ENCODE results near the gene CPSF7.
"Not testable (repeated sequence)": the region's sequence is repeated elsewhere in the genome, so short reads cannot be mapped to it uniquely, and the experiment has no call there.

The CPSF7 gene

DNA sequence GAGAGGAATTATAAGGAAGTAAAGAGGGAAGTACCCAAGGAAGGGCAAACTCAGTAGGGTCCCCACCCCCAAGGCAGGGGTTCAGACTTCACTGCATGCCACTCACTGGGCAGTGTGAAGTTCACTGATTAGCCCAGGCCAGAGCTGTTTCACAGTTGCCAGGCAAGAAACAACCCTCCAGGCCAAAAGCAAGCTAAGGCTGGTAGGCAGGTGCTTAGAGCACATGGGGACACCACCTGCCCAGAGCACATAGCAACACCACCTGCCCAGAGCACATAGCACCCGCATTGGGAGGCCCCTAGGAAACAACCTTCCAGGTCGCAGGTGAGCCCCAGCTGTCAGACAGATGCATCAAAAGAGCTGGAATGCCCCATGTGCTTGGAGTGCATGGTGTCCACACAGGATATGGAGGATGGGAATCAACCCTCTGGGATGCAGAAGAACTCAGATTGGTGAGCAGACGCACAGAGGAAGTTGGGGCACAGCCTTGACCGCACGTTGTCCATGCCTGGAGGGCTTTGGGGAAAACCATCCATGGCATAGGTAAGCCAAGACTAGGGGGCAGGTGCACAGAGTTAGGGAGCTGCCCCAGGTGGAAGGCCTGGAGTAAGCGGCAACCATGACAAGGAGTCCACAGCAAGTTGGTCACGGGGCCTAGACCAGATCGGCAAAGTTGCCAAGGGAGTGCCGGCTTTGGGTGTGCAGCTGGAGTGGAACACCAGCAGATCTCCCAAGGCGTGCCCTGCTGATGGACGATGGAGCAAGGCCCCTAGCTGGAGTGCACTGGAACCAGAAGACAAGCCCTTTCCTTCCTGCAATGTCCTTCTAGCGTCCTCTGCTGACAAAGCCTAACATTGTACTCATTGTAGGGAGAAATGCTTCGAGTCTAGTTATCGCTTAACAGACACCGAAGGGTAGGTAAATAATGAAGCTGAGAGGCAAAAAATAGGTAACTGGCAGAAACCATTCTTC is 45.2 kb downstream of the CPSF7 start:
- no peak overlapping the region for H3K4me3 ChIP-seq (ENCODE audit: low read length)
- TF ChIP-seq ZNF274 (IDR thresholded peaks at IDR 0.05; ENCODE audit: low read depth, low read length) = no peak

DNA sequence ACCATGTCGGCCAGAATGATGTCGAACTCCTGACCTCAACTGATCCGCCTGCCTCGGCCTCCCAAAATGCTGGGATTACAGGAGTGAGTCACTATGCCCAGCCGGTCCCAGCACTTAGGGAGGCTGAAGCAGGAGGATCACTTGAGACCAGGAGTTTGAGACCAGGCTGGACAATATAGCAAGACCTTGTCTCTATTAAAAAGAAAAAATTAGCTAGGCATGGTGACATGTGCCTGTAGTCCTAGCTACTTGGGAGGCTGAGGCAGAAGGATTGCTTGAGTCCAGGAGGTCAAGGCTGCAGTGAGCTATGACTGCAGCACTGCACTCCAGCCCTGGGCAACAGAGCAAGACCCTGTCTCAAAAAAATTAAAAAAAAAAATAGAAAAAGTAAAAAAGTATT is 45.9 kb downstream of the CPSF7 start:
- not testable (repeated sequence) for H3K4me3 ChIP-seq (ENCODE audit: low read length)

DNA sequence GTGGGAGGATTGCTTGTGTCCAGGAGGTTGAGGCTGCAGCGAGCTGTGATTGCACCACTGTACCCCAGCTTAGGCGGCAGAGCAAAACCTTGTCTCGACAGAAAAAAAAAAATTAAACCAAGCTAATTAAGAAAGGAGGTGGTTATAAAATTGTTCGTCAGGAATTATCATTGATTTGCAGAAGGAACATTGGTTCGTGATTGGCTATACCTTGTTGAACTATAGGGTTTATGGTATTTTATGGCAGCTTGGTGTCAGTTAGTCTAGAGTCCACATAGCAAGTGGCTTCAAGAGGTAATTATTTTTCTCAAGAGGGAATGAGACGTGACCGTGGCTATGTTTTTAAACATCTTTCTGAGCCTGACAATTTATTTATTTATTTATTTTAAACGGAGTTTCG is 48.9 kb downstream of the CPSF7 start:
- H3K4me3 ChIP-seq (ENCODE audit: low read length) = no peak overlapping the region
- no peak for TF ChIP-seq ZNF274 (IDR thresholded peaks at IDR 0.05; ENCODE audit: low read depth, low read length)

DNA sequence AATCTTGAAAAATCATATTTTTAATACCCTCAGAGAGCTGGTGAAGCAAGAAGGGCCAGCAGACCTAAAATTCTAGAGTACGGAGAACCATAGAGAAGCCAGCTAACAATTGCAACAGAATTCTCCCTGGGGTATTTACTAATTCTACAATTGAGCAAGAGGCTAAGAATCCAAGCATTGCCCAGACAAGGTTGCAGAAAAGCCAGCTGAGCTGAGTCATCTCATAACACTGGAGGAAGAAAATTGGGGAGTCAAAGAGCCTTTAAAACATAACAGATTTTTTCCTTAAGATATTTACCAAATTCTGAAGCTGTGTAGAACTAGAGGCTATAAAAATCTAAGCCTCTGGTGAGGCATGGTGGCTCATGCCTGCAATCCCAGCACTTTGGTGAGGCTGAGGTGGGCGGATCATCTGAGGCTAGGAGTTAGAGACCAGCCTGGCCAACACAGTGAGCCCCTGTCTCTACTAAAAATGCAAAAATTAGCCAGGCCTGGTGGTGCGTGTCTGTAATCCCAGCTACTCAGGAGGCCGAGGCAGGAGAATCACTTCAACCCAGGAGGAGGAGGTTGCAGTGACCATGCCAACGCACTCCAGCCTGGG is 51.0 kb downstream of the CPSF7 start:
- no peak overlapping the region for H3K4me3 ChIP-seq (ENCODE audit: low read length)
- TF ChIP-seq ZNF274 (IDR thresholded peaks at IDR 0.05; ENCODE audit: low read depth, low read length) = no peak

DNA sequence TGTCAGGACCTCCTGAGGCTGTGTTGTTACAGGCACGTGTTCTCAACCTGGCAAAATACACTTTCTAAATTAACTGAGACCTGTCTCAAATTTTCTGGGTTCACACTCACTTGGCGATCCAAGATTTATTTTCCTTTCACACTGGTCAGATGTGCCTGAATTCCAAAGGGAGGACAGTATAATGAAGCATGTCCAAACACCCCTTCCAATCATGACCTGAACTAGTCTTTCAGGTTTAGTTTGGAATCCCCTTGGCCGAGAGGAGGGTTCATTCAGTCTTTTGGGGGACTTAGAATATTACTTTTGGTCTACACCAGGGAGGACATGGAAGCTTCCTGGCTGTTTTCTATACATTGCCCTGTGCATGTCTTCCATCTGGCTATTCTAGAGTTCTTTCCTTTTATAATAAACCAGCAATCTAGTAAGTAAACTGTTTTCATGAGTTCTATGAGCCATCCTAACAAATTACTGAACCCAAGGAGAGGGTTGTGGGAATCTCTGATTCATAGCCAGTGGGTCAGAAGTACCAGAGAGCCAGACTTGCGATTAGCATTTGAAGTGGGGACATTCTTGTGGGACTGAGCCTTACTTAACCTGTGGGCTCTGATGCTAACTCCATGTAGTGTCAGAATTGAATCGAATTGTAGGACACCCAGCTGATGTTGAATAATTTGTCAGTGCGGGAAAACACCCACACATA is 52.2 kb downstream of the CPSF7 start:
- no peak overlapping the region for H3K4me3 ChIP-seq (ENCODE audit: low read length)
- no peak for TF ChIP-seq ZNF274 (IDR thresholded peaks at IDR 0.05; ENCODE audit: low read depth, low read length)

DNA sequence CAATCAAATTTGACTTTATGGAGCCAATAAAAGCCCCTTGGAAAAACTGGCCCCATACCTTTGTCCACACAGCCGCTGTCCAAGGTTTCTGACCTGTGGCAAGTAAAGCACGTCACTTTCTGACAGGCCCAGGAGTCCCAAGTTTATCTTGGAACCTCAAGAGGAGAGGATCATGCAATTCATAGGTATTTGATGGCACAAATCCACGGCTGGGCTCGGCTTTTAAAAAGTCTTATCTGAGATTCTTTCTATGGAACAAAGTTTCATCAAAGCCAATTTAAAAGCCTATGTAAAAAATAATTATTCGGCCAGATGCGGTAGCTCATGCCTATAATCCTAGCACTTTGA is 54.0 kb downstream of the CPSF7 start:
- H3K4me3 ChIP-seq (ENCODE audit: low read length) = no peak overlapping the region
- TF ChIP-seq ZNF274 (IDR thresholded peaks at IDR 0.05; ENCODE audit: low read depth, low read length) = no peak

DNA sequence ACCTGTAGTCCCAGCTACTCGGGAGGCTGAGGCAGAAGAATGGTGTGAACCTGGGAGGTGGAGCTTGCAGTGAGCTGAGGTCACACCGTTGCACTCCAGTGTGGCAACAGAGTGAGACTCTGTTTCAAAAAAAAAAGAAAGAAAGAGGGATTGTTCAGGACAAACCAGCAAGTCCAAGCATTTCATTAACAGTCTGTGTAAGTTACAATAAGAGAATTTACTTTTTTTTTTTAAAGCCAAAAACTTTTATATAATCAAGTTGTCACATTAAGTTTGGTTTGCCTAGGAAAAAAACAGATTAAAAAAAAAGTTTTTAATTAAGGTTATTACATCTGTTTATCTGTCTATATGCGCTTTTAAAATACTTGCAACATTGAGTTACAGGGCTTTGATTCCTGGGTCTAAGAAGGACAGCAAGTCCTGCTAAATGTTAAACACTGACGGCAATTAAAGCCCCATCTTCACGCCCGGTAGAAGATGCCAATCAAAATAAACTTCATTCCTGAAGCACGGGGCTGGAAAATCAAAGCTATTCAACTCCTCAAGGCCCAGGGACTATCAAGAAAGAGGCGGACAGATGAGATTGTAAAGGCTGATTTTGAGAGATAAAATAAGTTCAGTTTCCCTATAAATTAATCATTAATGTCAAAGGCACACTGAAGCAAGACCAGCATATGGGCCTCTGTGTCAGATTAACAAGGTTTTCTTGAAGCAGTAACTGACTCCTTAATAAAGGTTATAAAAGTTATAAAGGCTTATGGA is 56.9 kb downstream of the CPSF7 start:
- TF ChIP-seq ZNF274 (IDR thresholded peaks at IDR 0.05; ENCODE audit: low read depth, low read length) = no peak
- no peak overlapping the region for H3K4me3 ChIP-seq (ENCODE audit: low read length)

DNA sequence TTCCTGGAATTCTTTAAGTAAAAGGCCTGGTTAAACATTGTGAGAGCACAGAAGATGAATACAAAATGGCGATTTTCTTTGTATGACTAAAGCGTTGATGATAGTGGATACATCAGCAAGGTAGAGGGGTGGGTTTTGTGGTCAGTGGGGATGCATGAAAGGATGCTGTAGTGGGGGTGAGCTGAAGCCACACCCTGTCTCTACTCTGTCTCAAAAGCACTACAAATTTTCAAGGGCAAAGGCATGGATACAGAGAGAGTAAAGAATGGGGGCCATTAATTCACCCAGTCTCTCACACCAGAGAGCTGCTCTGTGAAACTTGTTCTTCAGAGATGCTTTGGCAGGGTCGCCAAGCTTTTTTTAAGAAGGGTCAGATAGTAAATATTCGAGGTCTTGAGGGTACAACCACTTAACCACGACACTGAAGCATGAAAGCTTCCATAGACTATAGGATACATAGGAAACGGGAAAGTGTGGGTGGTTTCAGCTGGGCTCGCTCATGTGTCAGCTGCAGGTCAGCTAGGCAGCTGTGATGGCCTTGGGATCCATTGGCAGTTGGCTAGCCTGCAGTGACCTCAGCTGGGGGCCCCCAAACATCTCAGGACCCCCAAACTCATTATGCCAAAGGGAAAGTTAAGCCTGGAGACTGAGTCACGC is 59.3 kb downstream of the CPSF7 start:
- no peak overlapping the region for H3K4me3 ChIP-seq (ENCODE audit: low read length)
- TF ChIP-seq ZNF274 (IDR thresholded peaks at IDR 0.05; ENCODE audit: low read depth, low read length) = no peak

DNA sequence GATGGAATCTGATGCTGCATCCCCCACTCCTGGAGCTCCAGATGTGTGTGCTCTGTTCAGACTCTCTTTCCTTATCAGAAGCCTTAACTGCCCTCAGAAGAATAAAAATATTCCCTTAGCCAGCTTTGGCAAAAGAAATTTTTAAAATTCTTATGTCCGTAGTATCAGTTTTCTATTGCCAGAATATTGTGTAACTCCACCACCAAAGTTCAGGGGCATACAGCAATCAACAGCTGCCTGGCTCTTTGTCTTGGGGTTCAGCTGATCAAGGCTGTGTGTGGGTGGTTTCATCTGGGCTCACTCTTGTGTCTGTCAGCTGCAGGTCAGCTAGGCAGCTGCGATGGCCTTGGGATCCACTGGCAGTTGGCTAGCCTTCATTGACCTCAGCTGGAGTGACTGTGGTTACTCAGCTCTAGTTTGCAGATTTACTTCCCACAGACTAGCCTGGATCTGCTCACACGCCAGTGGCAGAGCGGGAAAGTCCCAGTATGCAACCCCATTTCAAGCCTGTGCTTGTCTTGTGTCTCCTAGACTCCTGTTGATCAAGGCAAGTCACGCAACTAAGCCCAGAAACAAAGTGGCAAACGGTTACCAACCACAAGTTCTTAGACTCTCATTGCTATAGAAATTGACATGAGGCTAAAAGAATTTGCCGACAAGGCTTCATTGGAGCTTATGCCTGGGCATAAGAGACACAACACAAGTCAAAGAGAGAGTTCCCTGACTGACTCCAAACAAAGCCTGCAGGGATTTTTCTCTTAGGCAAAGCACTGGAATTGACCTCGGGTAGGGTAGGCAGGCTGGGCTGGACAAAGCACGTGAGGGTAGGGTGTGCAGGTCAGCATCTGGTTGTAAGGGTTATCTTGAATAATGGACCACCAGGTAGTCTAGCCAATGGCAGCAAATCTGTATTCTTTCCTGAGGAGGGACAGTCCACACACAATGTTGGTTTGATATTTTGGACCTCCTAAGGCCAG is 60.1 kb downstream of the CPSF7 start:
- no peak for TF ChIP-seq ZNF274 (IDR thresholded peaks at IDR 0.05; ENCODE audit: low read depth, low read length)
- H3K4me3 ChIP-seq (ENCODE audit: low read length) = no peak overlapping the region

DNA sequence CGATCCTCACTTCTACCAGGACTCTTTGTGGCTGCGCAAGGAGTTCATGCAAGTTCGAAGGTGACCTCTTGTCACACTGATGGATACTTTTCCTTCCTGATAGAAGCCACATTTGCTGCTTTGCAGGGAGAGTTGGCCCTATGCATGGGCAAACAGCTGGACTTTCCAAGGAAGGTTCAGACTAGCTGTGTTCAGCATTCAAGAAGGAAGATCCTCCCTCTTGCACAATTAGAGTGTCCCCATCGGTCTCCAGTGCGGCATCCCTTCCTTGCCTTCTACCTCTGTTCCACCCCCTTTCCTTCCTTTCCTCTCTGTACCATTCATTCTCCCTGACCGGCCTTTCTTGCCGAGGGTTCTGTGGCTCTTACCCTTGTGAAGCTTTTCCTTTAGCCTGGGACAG is 61.1 kb downstream of the CPSF7 start:
- no peak for TF ChIP-seq ZNF274 (IDR thresholded peaks at IDR 0.05; ENCODE audit: low read depth, low read length)

DNA sequence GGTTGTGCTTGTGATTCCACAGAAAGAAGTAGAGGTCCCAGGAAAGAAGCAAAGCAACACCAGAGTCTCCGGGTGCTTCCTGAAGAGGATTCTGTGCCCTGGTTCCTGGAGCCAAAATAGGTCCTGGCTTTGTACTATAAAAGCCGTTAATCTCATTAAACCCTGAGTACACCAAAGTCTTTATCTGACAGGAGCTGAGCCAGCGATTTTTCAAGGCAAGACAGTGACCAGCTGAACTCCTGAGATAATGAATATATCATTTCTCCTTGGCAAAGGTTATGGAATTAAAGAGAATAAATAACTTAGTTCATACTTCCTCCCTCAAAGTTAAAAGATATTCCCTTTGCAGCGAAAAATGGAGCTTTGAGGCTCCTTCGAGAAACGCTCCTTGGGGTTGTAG is 62.4 kb downstream of the CPSF7 start:
- H3K4me3 ChIP-seq (ENCODE audit: low read length) = no peak overlapping the region
- no peak for TF ChIP-seq ZNF274 (IDR thresholded peaks at IDR 0.05; ENCODE audit: low read depth, low read length)

More for the DNA sequence above, 61.1 kb downstream of the CPSF7 start:
- no peak overlapping the region for H3K4me3 ChIP-seq (ENCODE audit: low read length)

DNA sequence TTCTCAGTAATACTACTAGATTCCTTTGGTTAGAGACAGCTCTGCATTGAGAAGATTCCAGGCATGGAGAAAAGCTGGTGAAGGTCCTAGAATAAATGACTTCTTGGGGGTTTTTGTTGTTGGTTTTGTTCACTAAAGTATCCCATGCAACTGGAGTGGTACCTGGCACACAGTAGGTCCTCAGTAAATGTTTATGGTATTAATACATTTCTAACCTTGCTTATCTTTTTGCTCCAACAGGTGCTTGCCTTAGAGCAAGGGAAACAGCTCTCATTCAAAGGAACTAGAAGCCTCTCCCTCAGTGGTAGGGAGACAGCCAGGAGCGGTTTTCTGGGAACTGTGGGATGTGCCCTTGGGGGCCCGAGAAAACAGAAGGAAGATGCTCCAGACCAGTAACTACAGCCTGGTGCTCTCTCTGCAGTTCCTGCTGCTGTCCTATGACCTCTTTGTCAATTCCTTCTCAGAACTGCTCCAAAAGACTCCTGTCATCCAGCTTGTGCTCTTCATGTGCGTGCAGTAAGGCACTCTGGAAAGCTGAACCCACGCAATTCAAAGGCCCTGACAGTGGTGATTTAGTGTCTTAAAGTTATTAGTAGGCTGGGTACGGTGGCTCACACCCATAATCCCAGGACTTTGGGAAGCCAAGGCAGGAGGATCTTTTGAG is 65.6 kb downstream of the CPSF7 start:
- no peak for TF ChIP-seq ZNF274 (IDR thresholded peaks at IDR 0.05; ENCODE audit: low read depth, low read length)
- no peak overlapping the region for H3K4me3 ChIP-seq (ENCODE audit: low read length)

All from GM08714 (cell line).